ENCODE measurements around the gene USP40.

USP40 gene

DNA sequence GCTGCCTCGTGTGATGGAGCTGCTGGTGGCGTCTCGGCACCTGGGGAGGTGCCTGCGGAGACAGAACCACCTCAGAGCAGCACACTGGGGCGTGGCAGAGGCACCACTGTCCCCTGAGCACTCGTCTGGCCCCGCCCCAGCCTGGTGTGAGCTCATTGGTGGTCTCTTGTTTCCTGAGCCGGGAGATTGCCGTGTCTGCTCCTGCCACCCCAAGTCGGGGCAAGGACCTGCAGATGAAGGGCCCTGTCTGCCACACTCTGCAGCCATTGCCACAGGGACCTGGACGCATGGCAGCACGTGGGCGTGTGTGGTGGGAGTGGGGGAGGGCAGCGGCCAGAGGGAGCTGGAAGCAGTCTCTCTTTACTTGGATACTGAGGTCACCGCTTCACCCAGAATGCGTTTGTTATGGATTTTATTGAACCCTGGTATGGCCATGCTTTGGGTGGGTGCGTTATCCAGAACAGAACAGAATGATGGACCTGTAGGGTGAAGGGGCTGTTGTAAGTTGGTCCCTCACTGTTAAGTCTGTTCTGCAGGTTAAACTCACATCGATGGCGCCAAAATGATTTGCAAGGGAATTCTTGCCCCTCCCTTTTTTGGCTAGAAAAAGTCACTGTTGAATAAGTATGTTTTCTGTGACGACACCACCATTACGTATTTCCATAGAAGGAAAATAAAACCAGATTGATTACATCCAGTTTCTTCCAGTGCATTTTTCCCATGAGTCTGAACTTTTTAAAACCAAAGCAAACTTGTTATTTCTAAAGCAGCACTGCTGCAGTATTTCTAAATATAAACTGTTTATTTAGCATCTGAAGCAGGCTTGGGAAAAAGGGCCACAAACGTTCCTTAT lies 92.0 kb downstream of the USP40 start:
- DNase-seq = no peak

DNA sequence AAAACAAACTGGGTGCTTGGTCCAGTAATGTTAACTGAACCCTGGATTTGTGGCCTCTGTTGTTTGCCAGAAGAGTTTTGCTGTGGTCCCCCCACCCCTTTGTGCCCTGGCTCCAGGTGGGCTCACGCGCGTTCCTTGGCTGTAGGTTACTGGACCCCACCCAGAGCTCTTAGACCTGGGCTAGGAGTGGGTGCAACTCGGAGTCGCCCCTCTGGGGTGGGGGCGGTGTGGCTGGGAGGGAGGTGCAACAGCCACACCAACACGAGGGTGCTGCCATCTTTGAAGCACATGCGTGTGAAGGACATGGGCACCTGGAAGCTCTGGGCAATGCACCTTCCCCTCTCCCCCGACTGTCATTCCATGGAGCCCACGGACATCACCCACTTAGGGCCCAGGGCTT lies 92.7 kb downstream of the USP40 start:
- no peak for DNase-seq

DNA sequence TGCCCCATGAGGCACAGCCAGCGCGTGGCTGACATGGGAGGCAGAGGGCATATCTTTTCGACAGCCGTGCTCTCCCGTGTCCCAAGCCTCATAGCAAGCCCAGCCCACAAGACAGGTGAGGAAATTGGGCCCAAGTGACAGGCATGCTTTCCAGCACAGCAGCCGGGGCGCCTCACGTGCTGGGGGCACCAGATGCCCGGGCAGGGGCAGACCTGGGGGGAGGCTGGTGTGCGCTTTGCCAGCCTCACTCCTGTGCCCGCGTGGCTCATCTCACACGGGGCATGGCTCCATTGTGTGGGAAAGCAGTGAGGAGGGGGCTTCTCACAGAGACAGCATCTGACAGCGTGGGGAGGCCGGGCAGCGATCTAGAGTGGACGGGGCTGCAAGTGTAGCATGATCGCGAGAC lies 93.2 kb downstream of the USP40 start:
- no peak for DNase-seq

DNA sequence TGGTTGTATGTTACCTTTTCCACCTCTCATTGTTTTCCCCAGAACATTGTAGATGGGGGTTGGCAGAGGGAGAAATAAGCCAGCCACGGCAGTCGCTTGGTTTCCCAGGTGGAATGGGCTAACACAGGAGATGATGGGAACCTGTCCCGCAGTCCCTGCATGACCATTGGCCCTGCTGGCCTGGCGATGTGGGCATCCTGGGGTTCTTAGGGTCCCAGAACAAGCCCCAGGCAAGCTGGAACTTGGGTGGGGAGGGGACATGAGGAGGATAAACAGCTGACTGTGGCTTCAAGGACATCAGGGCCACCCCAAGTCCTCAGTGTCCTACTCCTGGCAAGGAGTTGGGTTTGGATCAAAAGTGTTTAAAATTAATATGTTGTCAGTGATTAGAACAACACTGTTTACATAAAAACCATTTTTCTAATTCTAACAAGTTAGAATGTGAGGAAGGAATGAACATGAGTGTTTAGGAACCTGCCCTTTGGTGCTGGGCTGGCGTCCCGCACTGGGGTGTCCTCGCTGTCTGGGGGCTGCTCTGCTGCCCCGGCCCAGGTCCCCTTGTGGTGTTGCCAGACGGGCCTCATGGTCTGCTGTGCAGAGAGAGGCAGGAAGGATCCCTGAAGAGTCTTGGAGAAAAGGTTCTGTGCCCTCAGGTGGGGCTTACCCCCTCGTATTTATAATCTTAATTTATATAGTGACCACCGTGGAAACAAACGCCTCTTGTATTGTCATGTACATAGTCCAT lies 95.1 kb downstream of the USP40 start:
- peak in 1 of 2 donors; percentile 6 for DNase-seq

DNA sequence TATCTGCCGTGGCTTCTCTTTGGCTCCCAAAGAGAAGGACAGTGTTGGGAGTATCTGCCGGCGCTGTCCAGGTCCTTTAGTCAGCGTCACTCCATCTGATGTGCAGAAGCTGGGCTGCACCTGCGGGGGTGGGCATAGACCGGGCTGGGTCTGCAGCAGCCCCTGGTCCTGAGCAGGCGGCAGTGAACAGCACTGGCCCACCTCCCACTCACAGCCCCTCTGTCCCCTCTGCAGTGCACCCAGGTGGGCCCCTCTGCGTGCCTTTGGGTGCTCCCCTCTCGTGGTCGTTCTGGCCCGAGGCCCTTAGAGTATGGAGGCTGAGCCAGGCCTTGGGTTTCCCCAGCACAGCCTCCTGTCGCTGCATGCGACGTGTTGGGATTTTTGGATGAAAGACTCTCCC lies 95.7 kb downstream of the USP40 start:
- DNase-seq = peak in 1 of 2 donors; percentile 8

DNA sequence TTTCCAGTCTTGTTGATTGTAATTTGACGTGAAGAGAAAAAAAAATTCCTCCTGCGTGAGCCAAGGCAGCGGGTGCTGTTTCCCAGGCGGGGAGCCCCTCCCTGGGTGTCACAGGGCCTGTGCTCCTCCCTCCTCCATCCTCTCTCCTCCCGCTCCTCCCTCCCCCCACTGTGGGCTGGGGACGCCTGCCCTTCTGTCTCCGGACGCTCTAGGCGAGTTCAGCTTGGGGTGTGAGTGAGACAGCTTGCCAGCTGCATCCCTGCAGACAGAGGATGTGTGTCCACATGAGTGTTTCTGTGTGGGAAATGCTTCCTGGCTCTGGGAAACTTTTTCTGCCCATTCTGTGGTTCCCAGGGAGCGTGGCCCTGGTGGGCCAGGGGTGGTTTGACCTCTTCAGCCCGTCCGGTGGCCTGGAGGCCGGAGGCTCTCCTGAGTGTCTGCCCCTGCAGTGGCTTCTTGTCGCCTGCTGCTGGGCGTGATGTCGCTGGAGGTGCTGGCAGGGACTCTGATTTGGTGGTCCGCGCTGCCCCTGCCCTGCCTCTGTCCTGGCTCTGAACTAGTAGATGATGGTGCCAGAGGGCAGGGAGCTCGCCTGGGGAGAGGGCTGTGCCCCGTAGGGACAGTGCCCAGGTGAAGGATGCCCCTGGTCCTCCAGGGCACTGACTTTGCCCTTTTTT lies 96.4 kb downstream of the USP40 start:
- peak in 1 of 2 donors; percentile 8 for DNase-seq

DNA sequence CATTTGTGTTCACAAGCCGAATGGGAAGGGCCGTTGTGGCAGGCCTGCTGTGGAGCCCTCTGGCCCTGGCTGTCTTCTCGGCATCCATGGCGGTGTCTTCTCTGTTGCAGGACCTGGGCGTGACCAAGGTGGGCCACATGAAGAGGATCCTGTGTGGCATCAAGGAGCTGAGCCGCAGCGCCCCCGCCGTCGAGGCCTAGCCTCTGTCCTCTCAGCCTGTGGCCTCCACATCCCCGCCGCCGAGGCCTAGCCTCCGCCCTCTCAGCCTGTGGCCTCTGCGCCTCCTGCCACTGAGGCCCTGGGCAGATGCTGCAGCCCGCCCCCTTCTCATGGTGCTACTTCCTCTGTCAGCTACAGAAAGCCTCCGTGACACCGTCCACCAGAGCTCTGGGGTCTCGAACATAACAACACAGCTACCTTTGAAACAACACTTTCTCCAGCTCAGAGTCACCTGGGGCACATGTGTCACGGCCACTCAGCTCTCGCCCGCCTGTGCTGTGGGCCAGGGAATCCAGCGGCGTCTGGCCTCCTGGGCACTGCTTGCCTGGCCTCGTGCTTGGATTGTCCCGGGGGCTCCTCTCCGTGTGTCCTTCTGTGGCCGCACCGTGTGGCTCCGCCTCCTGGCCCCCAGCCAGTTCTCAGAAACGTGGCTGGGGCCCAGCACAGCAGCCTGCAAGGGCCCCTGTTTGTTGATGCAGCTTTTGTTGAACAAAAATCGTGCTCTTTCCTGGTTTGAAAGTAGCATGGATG lies 97.1 kb downstream of the USP40 start:
- peak in 1 of 2 donors; percentile 2 for DNase-seq

GRCh38 chr2:233468741-233469110 lies 97.9 kb downstream of the USP40 start:
- DNase-seq = no peak

- no peak for DNase-seq
Measured at GRCh38 chr2:233468047-233468740, 98.4 kb downstream of the USP40 start.

DNA sequence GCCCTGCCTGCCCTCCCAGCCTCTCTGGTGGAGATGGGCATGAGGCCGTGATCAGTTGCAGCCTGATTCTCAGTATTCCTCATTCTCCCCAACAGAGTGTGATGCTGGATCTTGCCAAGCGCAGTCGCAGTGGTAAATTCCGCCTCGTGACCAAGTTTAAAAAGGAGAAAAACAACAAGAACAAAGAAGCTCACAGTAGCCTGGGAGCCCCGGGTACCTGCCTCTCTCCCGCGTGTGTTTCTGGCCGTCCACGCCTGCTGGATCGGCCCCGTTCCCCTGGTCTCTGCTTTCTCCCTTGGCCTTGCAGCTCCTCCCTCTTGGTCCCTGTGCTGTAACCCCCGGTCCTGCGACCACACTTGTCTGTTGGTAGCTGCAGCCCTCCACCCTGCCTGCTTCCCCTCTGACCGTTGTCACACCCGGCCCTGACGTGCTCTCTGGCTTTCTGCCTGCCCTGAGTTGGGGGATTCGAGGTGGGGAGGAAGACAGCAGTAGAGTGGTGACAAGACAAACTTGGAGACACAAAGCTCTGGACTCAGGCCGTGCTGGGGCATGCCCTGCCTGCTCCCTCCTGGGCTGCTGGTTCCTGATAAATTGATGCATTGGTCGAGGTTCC lies 99.5 kb downstream of the USP40 start:
- DNase-seq = no peak

- DNase-seq = no peak
Measured at GRCh38 chr2:233464531-233465240, 101.9 kb downstream of the USP40 start.

DNA sequence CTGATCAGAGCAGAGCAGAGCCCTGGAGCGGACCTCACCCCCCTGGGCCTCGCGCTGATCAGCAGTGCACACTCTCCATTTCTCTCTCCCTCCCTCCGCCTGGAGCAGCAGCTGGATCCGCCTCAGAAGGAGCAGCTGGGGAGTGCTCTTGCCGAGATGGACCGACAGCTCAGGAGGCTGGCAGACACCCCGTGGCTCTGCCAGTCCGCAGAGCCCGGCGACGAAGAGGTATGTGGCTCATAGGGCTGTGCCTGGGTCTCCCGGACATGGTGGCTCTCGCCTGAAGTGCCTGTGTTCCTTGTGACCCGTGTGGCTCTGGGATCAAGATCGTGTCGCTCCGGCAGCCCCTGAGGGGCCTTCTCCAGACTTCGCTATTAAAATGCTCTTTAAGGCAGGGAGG lies 102.5 kb downstream of the USP40 start:
- no peak for DNase-seq

DNA sequence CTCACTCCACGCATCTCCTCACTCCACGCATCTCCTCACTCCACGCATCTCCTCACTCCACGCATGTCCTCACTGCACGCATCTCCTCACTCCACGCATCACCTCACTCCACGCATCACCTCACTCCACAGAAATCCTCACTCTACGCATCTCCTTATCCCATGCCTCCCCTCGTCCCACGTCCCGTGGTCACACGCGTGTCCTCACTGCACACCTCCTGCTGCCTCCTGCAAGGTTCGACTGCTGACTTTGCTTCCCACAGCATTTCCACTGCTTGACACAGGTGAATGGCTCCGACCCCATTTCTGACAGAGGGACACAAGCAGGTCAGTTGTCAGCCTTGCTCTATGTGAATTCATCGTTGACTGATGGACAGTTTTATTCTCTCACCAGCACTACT lies 103.0 kb downstream of the USP40 start:
- DNase-seq = no peak

- DNase-seq = no peak
Measured at GRCh38 chr2:233462826-233463470, 103.6 kb downstream of the USP40 start.

GRCh38 chr2:233462202-233462785 lies 104.3 kb downstream of the USP40 start:
- no peak for DNase-seq

DNA sequence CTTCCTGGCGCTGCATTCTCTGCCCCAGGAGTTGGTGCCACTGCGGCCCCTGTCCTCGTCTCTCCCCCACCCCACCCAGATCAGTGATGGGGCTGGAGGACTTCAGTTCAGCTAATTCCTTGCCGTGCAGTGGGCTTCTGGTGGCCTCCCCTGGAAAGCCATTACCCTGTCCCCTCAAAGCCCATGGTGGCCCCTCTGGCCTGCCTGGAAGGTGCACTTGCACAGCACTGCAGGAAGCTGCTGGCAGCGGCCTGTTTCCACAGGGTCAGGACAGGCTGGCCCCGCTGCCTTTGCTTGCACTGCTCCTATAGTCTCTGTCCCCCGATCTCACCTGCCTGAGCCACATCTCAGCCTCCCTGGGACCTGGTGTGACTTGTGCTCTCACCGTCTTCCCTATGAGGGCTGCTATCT lies 105.1 kb downstream of the USP40 start:
- DNase-seq = no peak

DNA sequence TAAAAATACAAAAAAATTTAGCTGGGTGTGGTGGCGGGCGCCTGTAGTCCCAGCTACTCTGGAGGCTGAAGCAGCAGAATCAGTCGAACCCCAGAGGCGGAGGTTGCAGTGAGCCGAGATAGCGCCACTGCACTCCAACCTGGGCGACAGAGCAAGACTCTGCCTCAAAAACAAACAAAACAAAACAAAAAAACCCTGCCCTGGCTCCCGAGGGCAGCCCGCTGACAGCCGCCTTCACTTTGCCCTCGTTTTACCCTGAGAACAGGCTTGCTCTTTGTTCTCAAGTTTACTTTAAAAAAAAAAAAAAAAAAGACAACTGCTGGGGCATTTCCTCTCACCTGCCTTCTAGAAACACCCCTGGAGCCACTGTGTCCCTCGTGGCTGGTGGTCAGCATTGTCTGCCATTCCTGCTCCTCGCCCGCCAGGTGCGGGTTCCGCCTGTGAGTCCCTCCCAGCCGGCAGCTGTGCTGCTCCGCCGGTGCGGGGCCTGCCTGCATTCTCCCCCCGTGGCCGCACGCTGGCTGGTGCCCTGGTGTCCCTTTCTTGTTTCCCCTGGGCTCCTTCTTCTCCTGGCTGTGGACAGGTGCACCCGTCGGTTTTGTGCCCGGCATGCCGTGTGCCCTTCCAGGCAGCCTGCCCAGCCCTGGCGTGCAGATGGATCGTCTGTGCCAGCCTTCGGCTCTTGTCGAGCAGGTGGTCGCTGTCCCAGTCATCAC lies 105.7 kb downstream of the USP40 start:
- DNase-seq = no peak

DNA sequence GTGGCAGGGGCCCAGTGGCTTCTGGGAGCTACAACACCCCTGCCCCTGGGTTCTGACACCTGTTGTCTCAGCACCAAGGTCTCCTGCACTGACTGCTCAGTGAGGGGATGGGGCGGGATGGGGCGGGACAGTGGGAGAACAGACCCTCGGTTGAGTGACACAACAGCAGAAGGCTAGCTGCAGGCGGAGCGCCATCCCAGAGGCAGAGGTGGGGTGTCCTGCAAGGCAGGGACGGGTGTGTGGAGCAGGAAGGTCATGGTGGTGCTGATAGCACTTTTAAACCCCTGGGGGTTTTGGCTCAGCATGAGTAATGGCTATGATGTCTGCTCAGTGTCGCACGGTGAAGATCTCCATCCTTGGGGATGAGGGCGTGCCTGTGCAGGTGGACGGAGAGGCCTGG lies 107.2 kb downstream of the USP40 start:
- no peak for DNase-seq

- no peak for DNase-seq
Measured at GRCh38 chr2:233458826-233459225, 107.8 kb downstream of the USP40 start.
